ENCODE measurements around the gene DSG3.

Gene DSG3

DNA sequence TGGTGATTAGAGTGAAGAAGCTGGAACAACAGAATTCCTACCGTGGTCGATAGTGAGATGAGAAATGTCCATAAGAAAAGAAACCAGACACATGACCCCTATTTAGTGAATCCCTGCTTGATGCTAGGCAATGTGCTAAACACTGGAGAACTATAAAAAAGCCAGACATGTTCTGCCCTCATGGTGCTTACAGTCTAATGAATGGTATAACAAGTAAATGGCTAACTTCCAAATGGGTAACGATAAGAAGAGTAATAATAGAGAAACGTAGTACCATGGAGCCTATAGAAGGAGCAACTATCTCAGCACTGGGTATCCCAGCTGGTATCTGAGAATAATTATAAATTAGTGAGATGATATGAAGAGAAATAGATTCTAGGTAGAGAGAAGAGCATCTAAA, 55.5 kb downstream of the DSG3 start:
- DNase-seq, result no peak
- no CpG with 5 or more reads among the region's 4 CpGs for WGBS (ENCODE audit: extremely low coverage, insufficient coverage, insufficient read length)

GRCh38 chr18:31504455-31505147, 57.1 kb downstream of the DSG3 start:
- Histone ChIP-seq H2AFZ (ENCODE audit: insufficient read depth, low read length, poor library complexity) (no peak overlapping the region), H3K9me3 (ENCODE audit: insufficient read depth, low read depth, low read length) (no peaks in the 10 kb centered on the region), H4K8ac (ENCODE audit: low read depth, low read length) (no peak overlapping the region), H3K4me1 (ENCODE audit: control insufficient read depth in 1 of 2, insufficient read depth in 2 of 2, low read length in 2 of 2) (peaks cover 5 to 6% of the 10 kb centered on the region in 2 experiments), H3K36me3 (ENCODE audit: control insufficient read depth in 1 of 2, insufficient read depth in 2 of 2, low read length in 2 of 2) (peaks cover 0 to 2% of the 10 kb centered on the region in 2 experiments), H3K4ac (ENCODE audit: low read depth, low read length) (peak overlapping the region; percentile 61), H3K27me3 (ENCODE audit: insufficient read depth, low read length) (no peaks in the 10 kb centered on the region), H3K27ac (ENCODE audit: low read depth, low read length) (no peak overlapping the region), H3K4me3 (ENCODE audit: low read depth, low read length) (no peak overlapping the region), H3K79me1 (ENCODE audit: low read length) (no peaks in the 10 kb centered on the region), H3K4me2 (ENCODE audit: low read length) (no peak overlapping the region), H3K9ac (ENCODE audit: low read length) (no peak overlapping the region), H2BK5ac (ENCODE audit: low read depth, low read length, poor library complexity) (no peak overlapping the region), H4K12ac (ENCODE audit: low read depth, low read length) (no peak overlapping the region), H2BK12ac (ENCODE audit: low read length) (no peak overlapping the region), H4K91ac (ENCODE audit: low read depth, low read length) (no peak overlapping the region), H3K14ac (ENCODE audit: low read length) (no peak overlapping the region), H3K79me2 (ENCODE audit: control insufficient read depth, insufficient read depth, low read length, poor library complexity) (peaks cover 13% of the 10 kb centered on the region), H3K18ac (ENCODE audit: low read length) (no peak overlapping the region), H2AK5ac (ENCODE audit: low read length) (no peak overlapping the region), H3K23ac (ENCODE audit: low read length) (no peak overlapping the region), H2BK120ac (ENCODE audit: insufficient read depth, low read length, poor library complexity) (no peak overlapping the region)
- WGBS (ENCODE audit: extremely low coverage, insufficient coverage, insufficient read length), result no CpG with 5 or more reads among the region's 10 CpGs
- DNase-seq, result no peak

More for the DNA sequence above, 55.5 kb downstream of the DSG3 start:
- Histone ChIP-seq H2BK120ac (ENCODE audit: insufficient read depth, low read length, poor library complexity) (no peak overlapping the region), H3K14ac (ENCODE audit: low read length) (no peak overlapping the region), H3K4me2 (ENCODE audit: low read length) (no peak overlapping the region), H3K4me1 (ENCODE audit: control insufficient read depth in 1 of 2, insufficient read depth in 2 of 2, low read length in 2 of 2) (peaks cover 5 to 9% of the 10 kb centered on the region in 2 experiments), H2AFZ (ENCODE audit: insufficient read depth, low read length, poor library complexity) (no peak overlapping the region), H3K79me2 (ENCODE audit: control insufficient read depth, insufficient read depth, low read length, poor library complexity) (peaks cover 18% of the 10 kb centered on the region), H3K9me3 (ENCODE audit: insufficient read depth, low read depth, low read length) (peaks cover 2% of the 10 kb centered on the region), H3K4ac (ENCODE audit: low read depth, low read length) (no peak overlapping the region), H4K8ac (ENCODE audit: low read depth, low read length) (no peak overlapping the region), H3K27ac (ENCODE audit: low read depth, low read length) (no peak overlapping the region), H3K18ac (ENCODE audit: low read length) (no peak overlapping the region), H3K23ac (ENCODE audit: low read length) (no peak overlapping the region), H3K4me3 (ENCODE audit: low read depth, low read length) (no peak overlapping the region), H3K79me1 (ENCODE audit: low read length) (peaks cover 6% of the 10 kb centered on the region), H3K27me3 (ENCODE audit: insufficient read depth, low read length) (no peaks in the 10 kb centered on the region), H3K9ac (ENCODE audit: low read length) (no peak overlapping the region), H4K12ac (ENCODE audit: low read depth, low read length) (no peak overlapping the region), H3K36me3 (ENCODE audit: control insufficient read depth in 1 of 2, insufficient read depth in 2 of 2, low read length in 2 of 2) (peaks cover 0 to 2% of the 10 kb centered on the region in 2 experiments), H2AK5ac (ENCODE audit: low read length) (no peak overlapping the region), H2BK5ac (ENCODE audit: low read depth, low read length, poor library complexity) (no peak overlapping the region), H2BK12ac (ENCODE audit: low read length) (no peak overlapping the region), H4K91ac (ENCODE audit: low read depth, low read length) (no peak overlapping the region)

DNA sequence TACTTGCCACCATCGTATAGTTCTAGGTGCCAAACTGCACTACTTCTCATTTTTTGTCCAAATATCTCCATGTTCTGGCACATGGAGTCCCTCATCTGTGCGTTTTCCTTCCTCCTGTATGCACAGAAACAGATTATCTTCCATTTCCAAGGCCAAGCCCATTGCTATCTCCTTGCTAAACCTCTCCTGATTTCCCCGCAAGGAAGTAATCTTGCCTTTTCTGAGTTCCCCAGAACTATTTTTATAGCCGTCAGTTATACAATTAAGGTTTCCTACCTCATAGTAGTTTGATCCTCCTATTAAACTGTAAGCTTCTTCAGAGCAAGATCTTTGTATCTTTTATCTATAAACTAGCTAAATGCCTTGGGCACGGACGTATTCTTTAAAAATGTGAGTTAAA, 57.6 kb downstream of the DSG3 start:
- Histone ChIP-seq H3K36me3 (ENCODE audit: control insufficient read depth in 1 of 2, insufficient read depth in 2 of 2, low read length in 2 of 2) (peaks cover 0 to 2% of the 10 kb centered on the region in 2 experiments), H3K79me1 (ENCODE audit: low read length) (no peaks in the 10 kb centered on the region), H3K23ac (ENCODE audit: low read length) (no peak overlapping the region), H2AK5ac (ENCODE audit: low read length) (no peak overlapping the region), H2BK12ac (ENCODE audit: low read length) (no peak overlapping the region), H2AFZ (ENCODE audit: insufficient read depth, low read length, poor library complexity) (no peak overlapping the region), H4K12ac (ENCODE audit: low read depth, low read length) (no peak overlapping the region), H3K4me3 (ENCODE audit: low read depth, low read length) (no peak overlapping the region), H3K27me3 (ENCODE audit: insufficient read depth, low read length) (no peaks in the 10 kb centered on the region), H4K91ac (ENCODE audit: low read depth, low read length) (no peak overlapping the region), H3K9me3 (ENCODE audit: insufficient read depth, low read depth, low read length) (no peaks in the 10 kb centered on the region), H3K9ac (ENCODE audit: low read length) (no peak overlapping the region), H3K18ac (ENCODE audit: low read length) (no peak overlapping the region), H4K8ac (ENCODE audit: low read depth, low read length) (no peak overlapping the region), H3K27ac (ENCODE audit: low read depth, low read length) (no peak overlapping the region), H3K14ac (ENCODE audit: low read length) (no peak overlapping the region), H2BK120ac (ENCODE audit: insufficient read depth, low read length, poor library complexity) (no peak overlapping the region), H3K4me2 (ENCODE audit: low read length) (no peak overlapping the region), H3K4me1 (ENCODE audit: control insufficient read depth in 1 of 2, insufficient read depth in 2 of 2, low read length in 2 of 2) (peaks cover 6 to 8% of the 10 kb centered on the region in 2 experiments), H3K4ac (ENCODE audit: low read depth, low read length) (peak overlapping the region; percentile 50), H2BK5ac (ENCODE audit: low read depth, low read length, poor library complexity) (no peak overlapping the region), H3K79me2 (ENCODE audit: control insufficient read depth, insufficient read depth, low read length, poor library complexity) (peaks cover 11% of the 10 kb centered on the region)
- DNase-seq, result no peak
- WGBS (ENCODE audit: extremely low coverage, insufficient coverage, insufficient read length), result no CpG with 5 or more reads among the region's 6 CpGs

- Histone ChIP-seq H4K12ac (ENCODE audit: low read depth, low read length) (no peak overlapping the region), H4K91ac (ENCODE audit: low read depth, low read length) (no peak overlapping the region), H4K8ac (ENCODE audit: low read depth, low read length) (no peak overlapping the region), H3K79me1 (ENCODE audit: low read length) (peaks cover 2% of the 10 kb centered on the region), H3K18ac (ENCODE audit: low read length) (no peak overlapping the region), H2AFZ (ENCODE audit: insufficient read depth, low read length, poor library complexity) (no peak overlapping the region), H3K79me2 (ENCODE audit: control insufficient read depth, insufficient read depth, low read length, poor library complexity) (peaks cover 7% of the 10 kb centered on the region), H3K27ac (ENCODE audit: low read depth, low read length) (no peak overlapping the region), H3K4me1 (ENCODE audit: control insufficient read depth in 1 of 2, insufficient read depth in 2 of 2, low read length in 2 of 2) (peaks cover 7 to 11% of the 10 kb centered on the region in 2 experiments), H3K14ac (ENCODE audit: low read length) (no peak overlapping the region), H2AK5ac (ENCODE audit: low read length) (no peak overlapping the region), H3K9me3 (ENCODE audit: insufficient read depth, low read depth, low read length) (no peaks in the 10 kb centered on the region), H3K36me3 (ENCODE audit: control insufficient read depth in 1 of 2, insufficient read depth in 2 of 2, low read length in 2 of 2) (peaks cover 0 to 2% of the 10 kb centered on the region in 2 experiments), H3K4ac (ENCODE audit: low read depth, low read length) (no peak overlapping the region), H3K27me3 (ENCODE audit: insufficient read depth, low read length) (no peaks in the 10 kb centered on the region), H3K9ac (ENCODE audit: low read length) (no peak overlapping the region), H2BK12ac (ENCODE audit: low read length) (no peak overlapping the region), H3K4me3 (ENCODE audit: low read depth, low read length) (no peak overlapping the region), H2BK5ac (ENCODE audit: low read depth, low read length, poor library complexity) (no peak overlapping the region), H3K23ac (ENCODE audit: low read length) (no peak overlapping the region), H2BK120ac (ENCODE audit: insufficient read depth, low read length, poor library complexity) (no peak overlapping the region), H3K4me2 (ENCODE audit: low read length) (no peak overlapping the region)
- peak in 1 of 2 donors; percentile 41 for DNase-seq
- WGBS (ENCODE audit: extremely low coverage, insufficient coverage, insufficient read length), result no CpG with 5 or more reads among the region's 5 CpGs
Observed at GRCh38 chr18:31506024-31506742, 58.6 kb downstream of the DSG3 start.
